HEK293 (cell line): Measurements from ENCODE around the gene THSD4.

Experiments used
- CTCF ChIA-PET: fragments of 350-600 bp; formaldehyde crosslinking; extraction: SDS; loops from one replicate; lab custom pipeline; 2021; ENCODE audit warnings: antibody characterized with exemption; lab: Yijun Ruan, JAX
- POLR2A ChIA-PET: fragments of 300-600 bp; formaldehyde crosslinking; extraction: SDS; loops from one replicate; lab custom pipeline; 2020; ENCODE audit warnings: antibody characterized with exemption, inconsistent platforms; lab: Yijun Ruan, JAX
- H3K27ac ChIP-seq: fragments of 200-500 bp; sonication (Bioruptor generic); 2 replicates; pipeline ENCODE4 v1.5.1; 2014; ENCODE audit warnings: low read depth, low read length, control low read depth, inconsistent platforms; ENCODE audit errors: extremely low read depth
- H3K36me3 ChIP-seq, 2 experiments: fragments of 200-500 bp in 1 of 2; sonication (Bioruptor generic) in 1 of 2; 1 replicate in 1 of 2; 2 replicates in 1 of 2; pipeline ENCODE4 v1.5.1; 2014 to 2017; ENCODE audit warnings: inconsistent platforms in 2 of 2, low read length in 2 of 2; ENCODE audit not compliant: control insufficient read depth in 2 of 2, insufficient read depth in 1 of 2
- H3K4me1 ChIP-seq: fragments of 200-500 bp; sonication (Bioruptor generic); 2 replicates; pipeline ENCODE4 v1.5.1; 2014; ENCODE audit warnings: mild to moderate bottlenecking, low read length, inconsistent platforms; ENCODE audit not compliant: control insufficient read depth, insufficient read depth
- H3K4me3 ChIP-seq: 2 replicates; pipeline ENCODE4 v1.5.1; 2011; ENCODE audit warnings: low read depth, mild to moderate bottlenecking, control low read depth, low read length, moderate library complexity
- H3K9me3 ChIP-seq: fragments of 200-500 bp; sonication (Bioruptor generic); 2 replicates; pipeline ENCODE4 v1.5.1; 2014; ENCODE audit warnings: low read depth, low read length, inconsistent platforms; ENCODE audit not compliant: control insufficient read depth, insufficient read depth
- BCL11A ChIP-seq: fragments of 450-650 bp; formaldehyde crosslinking; IDR thresholded peaks from 2 replicates; pipeline ENCODE4 v1.5.1; 2016; ENCODE audit warnings: low read depth, missing biosample characterization, missing genetic modification characterization
- FEZF1 ChIP-seq: fragments of 450-650 bp; formaldehyde crosslinking; IDR thresholded peaks from 2 replicates; pipeline ENCODE4 v1.5.1; 2016; ENCODE audit warnings: missing biosample characterization, missing genetic modification characterization
- MEIS1 ChIP-seq: sonication (generic); formaldehyde crosslinking; IDR thresholded peaks from 2 replicates; pipeline ENCODE4 v1.8.1; 2022; ENCODE audit warnings: missing genetic modification reagents, mild to moderate bottlenecking, borderline replicate concordance
- RBAK ChIP-seq: fragments of 450-650 bp; formaldehyde crosslinking; IDR thresholded peaks from 2 replicates; pipeline ENCODE4 v1.5.1; 2016; ENCODE audit warnings: missing biosample characterization, missing genetic modification characterization
- SCRT2 ChIP-seq: fragments of 450-650 bp; formaldehyde crosslinking; IDR thresholded peaks from 2 replicates; pipeline ENCODE4 v1.5.1; 2016; ENCODE audit warnings: missing biosample characterization, missing genetic modification characterization
- SP7 ChIP-seq: fragments of 450-650 bp; formaldehyde crosslinking; IDR thresholded peaks from 2 replicates; pipeline ENCODE4 v1.5.1; 2016; ENCODE audit warnings: missing biosample characterization, missing genetic modification characterization
- ZBTB17 ChIP-seq: fragments of 450-650 bp; formaldehyde crosslinking; IDR thresholded peaks from 2 replicates; pipeline ENCODE4 v1.5.1; 2016; ENCODE audit warnings: missing biosample characterization, missing genetic modification characterization
- ZBTB20 ChIP-seq: fragments of 450-650 bp; formaldehyde crosslinking; IDR thresholded peaks from 2 replicates; pipeline ENCODE4 v1.5.1; 2016; ENCODE audit warnings: missing biosample characterization, missing genetic modification characterization
- ZNF10 ChIP-seq: fragments of 450-650 bp; formaldehyde crosslinking; IDR thresholded peaks from 2 replicates; pipeline ENCODE4 v1.5.1; 2017; ENCODE audit warnings: missing biosample characterization, missing genetic modification characterization
- ZNF121 ChIP-seq: fragments of 450-650 bp; formaldehyde crosslinking; IDR thresholded peaks from 2 replicates; pipeline ENCODE4 v1.5.1; 2016; ENCODE audit warnings: missing biosample characterization, missing genetic modification characterization
- ZNF184 ChIP-seq: fragments of 450-650 bp; IDR thresholded peaks from 2 replicates; pipeline ENCODE4 v1.5.1; 2018; ENCODE audit warnings: missing biosample characterization, mild to moderate bottlenecking, missing genetic modification characterization
- ZNF23 ChIP-seq: fragments of 450-650 bp; formaldehyde crosslinking; IDR thresholded peaks from 2 replicates; pipeline ENCODE4 v1.5.1; 2016; ENCODE audit warnings: missing biosample characterization, missing genetic modification characterization, borderline replicate concordance
- ZNF26 ChIP-seq: fragments of 450-650 bp; formaldehyde crosslinking; IDR thresholded peaks from 2 replicates; pipeline ENCODE4 v1.5.1; 2016; ENCODE audit warnings: missing biosample characterization, missing genetic modification characterization
- ZNF394 ChIP-seq: fragments of 450-650 bp; formaldehyde crosslinking; IDR thresholded peaks from 2 replicates; pipeline ENCODE4 v1.5.1; 2016; ENCODE audit warnings: missing biosample characterization, missing genetic modification characterization, mild to moderate bottlenecking, moderate library complexity, borderline replicate concordance
- ZNF530 ChIP-seq: fragments of 450-650 bp; formaldehyde crosslinking; IDR thresholded peaks from 2 replicates; pipeline ENCODE4 v1.5.1; 2016; ENCODE audit warnings: low read depth, missing biosample characterization, missing genetic modification characterization
- ZNF600 ChIP-seq: fragments of 450-650 bp; formaldehyde crosslinking; IDR thresholded peaks from 2 replicates; pipeline ENCODE4 v1.5.1; 2016; ENCODE audit warnings: missing biosample characterization, missing genetic modification characterization
- ZNF654 ChIP-seq: fragments of 450-650 bp; formaldehyde crosslinking; IDR thresholded peaks from 2 replicates; pipeline ENCODE4 v1.5.1; 2016; ENCODE audit warnings: low read depth, missing biosample characterization, missing genetic modification characterization
- ZNF660 ChIP-seq: fragments of 450-650 bp; IDR thresholded peaks from 2 replicates; pipeline ENCODE4 v1.5.1; 2018; ENCODE audit warnings: missing biosample characterization, mild to moderate bottlenecking, missing genetic modification characterization
- TF ChIP-seq, protein P1 (sequence below): fragments of 450-650 bp; formaldehyde crosslinking; IDR thresholded peaks from 2 replicates; pipeline ENCODE4 v1.5.1; 2016; ENCODE audit warnings: missing biosample characterization, missing genetic modification characterization
- TF ChIP-seq, protein P2 (sequence below): fragments of 450-650 bp; formaldehyde crosslinking; IDR thresholded peaks from 2 replicates; pipeline ENCODE4 v1.5.1; 2017; ENCODE audit warnings: missing biosample characterization, missing genetic modification characterization

Gene THSD4

GRCh38 chr15:71444866-71445590 is 329.8 kb downstream of the THSD4 start:
- ChIA-PET CTCF (interaction anchor here (0.6 to 3.3 kb wide), 14 partner anchors 38 to 878 kb away, joined by 3 to 37 read pairs (median 4); no protein-coding TSS in a partner anchor), POLR2A (interaction anchor here (1.1 to 2.4 kb wide), 2 partner anchors 320 to 330 kb away, joined by 3 to 5 read pairs; partner anchors contain the start of gene THSD4)
- H3K4me1 ChIP-seq: peaks cover 13% of the 10 kb centered on the region
- no peak overlapping the region for H3K4me3 ChIP-seq
- H3K9me3 ChIP-seq: no peaks in the 10 kb centered on the region
- TF ChIP-seq RBAK (peak; percentile 43; the same call in 1 of the 2 replicates), SP7 (tag by site-specific recombination) (peak; percentile 24; the same call in 1 of the 2 replicates), MEIS1 (CRISPR knock-in tag) (0 out of 2 replicates have a peak, but pooled peaks have one; percentile 15), ZNF530 (tag by site-specific recombination) (no peak), ZNF394 (tag by site-specific recombination) (0 out of 2 replicates have a peak, but pooled peaks have one; percentile 20), ZNF26 (tag by site-specific recombination) (no peak), ZNF184 (tag by site-specific recombination) (peak; percentile 50; the same call in 1 of the 2 replicates), FEZF1 (tag by site-specific recombination) (peak; percentile 33; the same call in 1 of the 2 replicates)
- no peak overlapping the region for H3K27ac ChIP-seq
- H3K36me3 ChIP-seq: no peaks in the 10 kb centered on the region

- Histone ChIP-seq H3K4me1 (peaks cover 13% of the 10 kb centered on the region), H3K9me3 (no peaks in the 10 kb centered on the region)
- POLR2A ChIA-PET: no interaction called here
- TF ChIP-seq SCRT2 (tag by site-specific recombination) (peak; percentile 80), ZNF600 (tag by site-specific recombination) (0 out of 2 replicates have a peak, but pooled peaks have one; percentile 31), ZBTB20 (tag by site-specific recombination) (no peak), ZNF23 (no peak)
- TF ChIP-seq, all 188 proteins: peak for 2
- no peaks in the 10 kb centered on the region for H3K36me3 ChIP-seq
- H3K27ac ChIP-seq: peak overlapping the region; percentile 42
- CTCF ChIA-PET: interaction anchor here (0.6 to 1.3 kb wide), 12 partner anchors 15 to 385 kb away, joined by 3 to 10 read pairs (median 3); no protein-coding TSS in a partner anchor
- H3K4me3 ChIP-seq: no peak overlapping the region
These were observed 332.3 kb downstream of the THSD4 start for GRCh38 chr15:71447328-71448250.

DNA sequence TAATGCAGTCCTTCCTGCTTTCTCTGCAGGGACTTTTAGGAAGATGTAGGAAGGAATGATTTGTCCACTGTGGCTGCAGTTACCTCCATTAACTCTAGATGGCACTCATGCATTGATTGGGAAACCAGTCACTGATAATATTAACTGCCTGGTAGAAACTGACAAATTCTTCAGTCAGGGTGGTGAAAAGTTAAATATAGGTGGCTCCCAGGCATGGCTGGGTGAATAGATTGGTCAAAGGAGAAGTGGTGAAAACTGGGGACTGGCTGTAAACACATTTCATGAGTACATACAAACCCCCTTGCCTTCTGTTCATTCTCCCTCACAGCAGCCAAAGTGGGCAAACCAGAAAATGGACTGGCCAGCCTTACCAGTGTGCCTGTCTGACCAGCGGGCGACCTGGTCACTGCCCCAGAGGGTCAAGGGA is 333.4 kb downstream of the THSD4 start:
- no peak overlapping the region for H3K27ac ChIP-seq
- TF ChIP-seq, protein P1, sequence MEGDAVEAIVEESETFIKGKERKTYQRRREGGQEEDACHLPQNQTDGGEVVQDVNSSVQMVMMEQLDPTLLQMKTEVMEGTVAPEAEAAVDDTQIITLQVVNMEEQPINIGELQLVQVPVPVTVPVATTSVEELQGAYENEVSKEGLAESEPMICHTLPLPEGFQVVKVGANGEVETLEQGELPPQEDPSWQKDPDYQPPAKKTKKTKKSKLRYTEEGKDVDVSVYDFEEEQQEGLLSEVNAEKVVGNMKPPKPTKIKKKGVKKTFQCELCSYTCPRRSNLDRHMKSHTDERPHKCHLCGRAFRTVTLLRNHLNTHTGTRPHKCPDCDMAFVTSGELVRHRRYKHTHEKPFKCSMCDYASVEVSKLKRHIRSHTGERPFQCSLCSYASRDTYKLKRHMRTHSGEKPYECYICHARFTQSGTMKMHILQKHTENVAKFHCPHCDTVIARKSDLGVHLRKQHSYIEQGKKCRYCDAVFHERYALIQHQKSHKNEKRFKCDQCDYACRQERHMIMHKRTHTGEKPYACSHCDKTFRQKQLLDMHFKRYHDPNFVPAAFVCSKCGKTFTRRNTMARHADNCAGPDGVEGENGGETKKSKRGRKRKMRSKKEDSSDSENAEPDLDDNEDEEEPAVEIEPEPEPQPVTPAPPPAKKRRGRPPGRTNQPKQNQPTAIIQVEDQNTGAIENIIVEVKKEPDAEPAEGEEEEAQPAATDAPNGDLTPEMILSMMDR: peak; percentile 78
- TF ChIP-seq SP7 (tag by site-specific recombination): peak; percentile 53
- peak; percentile 45 for TF ChIP-seq ZBTB17 (tag by site-specific recombination)
- TF ChIP-seq ZNF660 (tag by site-specific recombination): 0 out of 2 replicates have a peak, but pooled peaks have one; percentile 45
- TF ChIP-seq ZNF10 (tag by site-specific recombination): 0 out of 2 replicates have a peak, but pooled peaks have one; percentile 23
- TF ChIP-seq, protein P2, sequence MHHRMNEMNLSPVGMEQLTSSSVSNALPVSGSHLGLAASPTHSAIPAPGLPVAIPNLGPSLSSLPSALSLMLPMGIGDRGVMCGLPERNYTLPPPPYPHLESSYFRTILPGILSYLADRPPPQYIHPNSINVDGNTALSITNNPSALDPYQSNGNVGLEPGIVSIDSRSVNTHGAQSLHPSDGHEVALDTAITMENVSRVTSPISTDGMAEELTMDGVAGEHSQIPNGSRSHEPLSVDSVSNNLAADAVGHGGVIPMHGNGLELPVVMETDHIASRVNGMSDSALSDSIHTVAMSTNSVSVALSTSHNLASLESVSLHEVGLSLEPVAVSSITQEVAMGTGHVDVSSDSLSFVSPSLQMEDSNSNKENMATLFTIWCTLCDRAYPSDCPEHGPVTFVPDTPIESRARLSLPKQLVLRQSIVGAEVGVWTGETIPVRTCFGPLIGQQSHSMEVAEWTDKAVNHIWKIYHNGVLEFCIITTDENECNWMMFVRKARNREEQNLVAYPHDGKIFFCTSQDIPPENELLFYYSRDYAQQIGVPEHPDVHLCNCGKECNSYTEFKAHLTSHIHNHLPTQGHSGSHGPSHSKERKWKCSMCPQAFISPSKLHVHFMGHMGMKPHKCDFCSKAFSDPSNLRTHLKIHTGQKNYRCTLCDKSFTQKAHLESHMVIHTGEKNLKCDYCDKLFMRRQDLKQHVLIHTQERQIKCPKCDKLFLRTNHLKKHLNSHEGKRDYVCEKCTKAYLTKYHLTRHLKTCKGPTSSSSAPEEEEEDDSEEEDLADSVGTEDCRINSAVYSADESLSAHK (tag by site-specific recombination): peak; percentile 92
- TF ChIP-seq ZNF654: peak; percentile 76
- no peak for TF ChIP-seq BCL11A (tag by site-specific recombination)
- TF ChIP-seq ZNF121 (tag by site-specific recombination): no peak
- no peaks in the 10 kb centered on the region for H3K9me3 ChIP-seq
- H3K4me3 ChIP-seq: no peak overlapping the region
- H3K36me3 ChIP-seq: no peaks in the 10 kb centered on the region
- H3K4me1 ChIP-seq: peaks cover 13% of the 10 kb centered on the region
- POLR2A ChIA-PET: no interaction called here
- CTCF ChIA-PET: interaction anchor here (0.7 to 4.8 kb wide), 9 partner anchors 12 to 708 kb away, joined by 3 to 19 read pairs (median 6); no protein-coding TSS in a partner anchor
